GM23338 (cell line): ENCODE results near the gene ABCB8.

Experiments
- CREB1 ChIP-seq: fragments of 250-450 bp; sonication (Bioruptor Pico); IDR thresholded peaks from 2 replicates; pipeline ENCODE4 v1.5.0; 2020; ENCODE audit warnings: low read depth, mild to moderate bottlenecking, moderate library complexity
- EZH2 ChIP-seq: fragments of 200-600 bp; sonication (generic); IDR thresholded peaks from one replicate; pipeline ENCODE4 v1.8.0; 2017; ENCODE audit warnings: antibody characterized with exemption, mild to moderate bottlenecking, low read depth; ENCODE audit not compliant: unreplicated experiment
- EZH2phosphoT487 ChIP-seq: fragments of 200-600 bp; sonication (generic); IDR thresholded peaks from one replicate; pipeline ENCODE4 v1.8.1; 2018; ENCODE audit warnings: antibody characterized with exemption; ENCODE audit not compliant: unreplicated experiment
- JUNB ChIP-seq: IDR thresholded peaks from one replicate; pipeline ENCODE4 v1.6.1; 2016; ENCODE audit warnings: antibody characterized with exemption; ENCODE audit not compliant: unreplicated experiment
- NANOG ChIP-seq: IDR thresholded peaks from 2 replicates; pipeline ENCODE4 v1.6.1; 2016; ENCODE audit warnings: antibody characterized with exemption, borderline replicate concordance
- POLR2AphosphoS5 ChIP-seq: IDR thresholded peaks from 2 replicates; pipeline ENCODE4 v1.6.1; 2016; ENCODE audit warnings: antibody characterized with exemption, low read depth
- STAT1 ChIP-seq: IDR thresholded peaks from one replicate; pipeline ENCODE4 v1.6.1; 2016; ENCODE audit warnings: antibody characterized with exemption; ENCODE audit not compliant: unreplicated experiment
- ZNF331 ChIP-seq: fragments of 250-450 bp; sonication (Bioruptor Pico); IDR thresholded peaks from 2 replicates; pipeline ENCODE4 v1.5.0; 2020; ENCODE audit warnings: low read depth, mild to moderate bottlenecking, moderate library complexity
- TF ChIP-seq, protein P1 (sequence below), 2 experiments: fragments of 200-600 bp in 1 of 2; sonication (generic) in 1 of 2; conservative IDR thresholded peaks; 2 replicates each; pipeline versions ENCODE4 v1.5.1 to v1.6.1; 2016 to 2017; ENCODE audit warnings: antibody characterized with exemption in 2 of 2, low read depth in 2 of 2, mild to moderate bottlenecking in 2 of 2, moderate library complexity in 1 of 2
- TF ChIP-seq, protein P2 (sequence below): IDR thresholded peaks from one replicate; pipeline ENCODE4 v1.6.1; 2018; ENCODE audit warnings: antibody characterized with exemption; ENCODE audit not compliant: unreplicated experiment
- TF ChIP-seq, protein P3 (sequence below): IDR thresholded peaks from 2 replicates; pipeline ENCODE4 v1.6.1; 2016; ENCODE audit warnings: antibody characterized with exemption

DNA sequence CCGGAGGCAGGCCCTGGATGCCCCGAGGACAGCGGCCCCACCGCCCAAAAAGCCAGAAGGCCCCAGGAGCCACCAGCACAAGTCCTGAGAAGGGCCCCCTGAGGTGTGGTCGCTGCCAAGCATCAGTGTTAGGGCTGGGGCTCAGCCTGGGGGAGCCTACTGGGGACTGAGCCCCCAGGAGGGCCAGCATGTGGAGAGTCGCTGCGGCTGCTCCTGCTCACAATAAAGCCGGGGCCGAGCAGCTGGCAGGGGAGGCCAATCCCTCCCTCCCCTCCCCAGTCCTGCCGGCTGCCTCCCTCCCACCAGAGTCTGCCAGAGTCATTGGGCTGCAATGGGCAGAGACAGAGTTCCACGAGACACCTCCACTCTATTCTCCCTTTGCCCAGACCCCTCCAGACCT, 17.0 kb downstream of the ABCB8 start:
- TF ChIP-seq CREB1 (CRISPR knock-in tag) (no peak), JUNB (no peak), EZH2 (no peak), POLR2AphosphoS5 (no peak), STAT1 (no peak), NANOG (no peak), ZNF331 (CRISPR knock-in tag) (no peak), EZH2phosphoT487 (no peak)
- TF ChIP-seq, protein P1, sequence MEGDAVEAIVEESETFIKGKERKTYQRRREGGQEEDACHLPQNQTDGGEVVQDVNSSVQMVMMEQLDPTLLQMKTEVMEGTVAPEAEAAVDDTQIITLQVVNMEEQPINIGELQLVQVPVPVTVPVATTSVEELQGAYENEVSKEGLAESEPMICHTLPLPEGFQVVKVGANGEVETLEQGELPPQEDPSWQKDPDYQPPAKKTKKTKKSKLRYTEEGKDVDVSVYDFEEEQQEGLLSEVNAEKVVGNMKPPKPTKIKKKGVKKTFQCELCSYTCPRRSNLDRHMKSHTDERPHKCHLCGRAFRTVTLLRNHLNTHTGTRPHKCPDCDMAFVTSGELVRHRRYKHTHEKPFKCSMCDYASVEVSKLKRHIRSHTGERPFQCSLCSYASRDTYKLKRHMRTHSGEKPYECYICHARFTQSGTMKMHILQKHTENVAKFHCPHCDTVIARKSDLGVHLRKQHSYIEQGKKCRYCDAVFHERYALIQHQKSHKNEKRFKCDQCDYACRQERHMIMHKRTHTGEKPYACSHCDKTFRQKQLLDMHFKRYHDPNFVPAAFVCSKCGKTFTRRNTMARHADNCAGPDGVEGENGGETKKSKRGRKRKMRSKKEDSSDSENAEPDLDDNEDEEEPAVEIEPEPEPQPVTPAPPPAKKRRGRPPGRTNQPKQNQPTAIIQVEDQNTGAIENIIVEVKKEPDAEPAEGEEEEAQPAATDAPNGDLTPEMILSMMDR (conservative IDR thresholded peaks at IDR 0.05; ENCODE audit: low read depth in 2 of 2) = no peak
- TF ChIP-seq, protein P2, sequence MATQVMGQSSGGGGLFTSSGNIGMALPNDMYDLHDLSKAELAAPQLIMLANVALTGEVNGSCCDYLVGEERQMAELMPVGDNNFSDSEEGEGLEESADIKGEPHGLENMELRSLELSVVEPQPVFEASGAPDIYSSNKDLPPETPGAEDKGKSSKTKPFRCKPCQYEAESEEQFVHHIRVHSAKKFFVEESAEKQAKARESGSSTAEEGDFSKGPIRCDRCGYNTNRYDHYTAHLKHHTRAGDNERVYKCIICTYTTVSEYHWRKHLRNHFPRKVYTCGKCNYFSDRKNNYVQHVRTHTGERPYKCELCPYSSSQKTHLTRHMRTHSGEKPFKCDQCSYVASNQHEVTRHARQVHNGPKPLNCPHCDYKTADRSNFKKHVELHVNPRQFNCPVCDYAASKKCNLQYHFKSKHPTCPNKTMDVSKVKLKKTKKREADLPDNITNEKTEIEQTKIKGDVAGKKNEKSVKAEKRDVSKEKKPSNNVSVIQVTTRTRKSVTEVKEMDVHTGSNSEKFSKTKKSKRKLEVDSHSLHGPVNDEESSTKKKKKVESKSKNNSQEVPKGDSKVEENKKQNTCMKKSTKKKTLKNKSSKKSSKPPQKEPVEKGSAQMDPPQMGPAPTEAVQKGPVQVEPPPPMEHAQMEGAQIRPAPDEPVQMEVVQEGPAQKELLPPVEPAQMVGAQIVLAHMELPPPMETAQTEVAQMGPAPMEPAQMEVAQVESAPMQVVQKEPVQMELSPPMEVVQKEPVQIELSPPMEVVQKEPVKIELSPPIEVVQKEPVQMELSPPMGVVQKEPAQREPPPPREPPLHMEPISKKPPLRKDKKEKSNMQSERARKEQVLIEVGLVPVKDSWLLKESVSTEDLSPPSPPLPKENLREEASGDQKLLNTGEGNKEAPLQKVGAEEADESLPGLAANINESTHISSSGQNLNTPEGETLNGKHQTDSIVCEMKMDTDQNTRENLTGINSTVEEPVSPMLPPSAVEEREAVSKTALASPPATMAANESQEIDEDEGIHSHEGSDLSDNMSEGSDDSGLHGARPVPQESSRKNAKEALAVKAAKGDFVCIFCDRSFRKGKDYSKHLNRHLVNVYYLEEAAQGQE = no peak
- TF ChIP-seq, protein P3, sequence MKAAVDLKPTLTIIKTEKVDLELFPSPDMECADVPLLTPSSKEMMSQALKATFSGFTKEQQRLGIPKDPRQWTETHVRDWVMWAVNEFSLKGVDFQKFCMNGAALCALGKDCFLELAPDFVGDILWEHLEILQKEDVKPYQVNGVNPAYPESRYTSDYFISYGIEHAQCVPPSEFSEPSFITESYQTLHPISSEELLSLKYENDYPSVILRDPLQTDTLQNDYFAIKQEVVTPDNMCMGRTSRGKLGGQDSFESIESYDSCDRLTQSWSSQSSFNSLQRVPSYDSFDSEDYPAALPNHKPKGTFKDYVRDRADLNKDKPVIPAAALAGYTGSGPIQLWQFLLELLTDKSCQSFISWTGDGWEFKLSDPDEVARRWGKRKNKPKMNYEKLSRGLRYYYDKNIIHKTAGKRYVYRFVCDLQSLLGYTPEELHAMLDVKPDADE = no peak
